HepG2 (cell line): ENCODE measurements around the gene TGM2. TPM values are rescaled to one million over a fixed set of nuclear protein-coding genes. Genes with fewer than 3 reads are reported as not detected.

Experiments used
- CEBPB ChIP-seq: IDR thresholded peaks from 2 replicates; pipeline ENCODE4 v1.6.1; 2011; ENCODE audit warnings: low read depth, low read length, improper control_type of control experiment, borderline replicate concordance
- FOXA1 ChIP-seq, 2 experiments: fragments of 450-650 bp in 1 of 2; sonication (generic) in 1 of 2; formaldehyde crosslinking in 1 of 2; IDR thresholded peaks; 2 replicates each; pipeline versions ENCODE4 v1.4.0 to v1.6.1; 2016 to 2020; ENCODE audit warnings: missing genetic modification reagents in 1 of 2
- FUBP1 ChIP-seq: sonication (generic); formaldehyde crosslinking; IDR thresholded peaks from 2 replicates; pipeline ENCODE4 v1.5.1; 2020; ENCODE audit warnings: missing genetic modification reagents, mild to moderate bottlenecking, borderline replicate concordance
- HES4 ChIP-seq: sonication (generic); formaldehyde crosslinking; IDR thresholded peaks from 2 replicates; pipeline ENCODE4 v1.9.0; 2021; ENCODE audit warnings: mild to moderate bottlenecking, missing genetic modification reagents, borderline replicate concordance
- JDP2 ChIP-seq: sonication (generic); formaldehyde crosslinking; IDR thresholded peaks from 2 replicates; pipeline ENCODE4 v1.8.1; 2022; ENCODE audit warnings: missing genetic modification reagents, borderline replicate concordance
- KDM4B ChIP-seq: sonication (generic); formaldehyde crosslinking; IDR thresholded peaks from 2 replicates; pipeline ENCODE4 v1.4.0; 2020; ENCODE audit warnings: missing genetic modification reagents
- MTERF4 ChIP-seq: sonication (generic); formaldehyde crosslinking; IDR thresholded peaks from 2 replicates; pipeline ENCODE4 v1.8.0; 2023; ENCODE audit warnings: mild to moderate bottlenecking, missing genetic modification reagents
- MZF1 ChIP-seq: sonication (generic); formaldehyde crosslinking; IDR thresholded peaks from 2 replicates; pipeline ENCODE4 v1.8.1; 2023; ENCODE audit warnings: mild to moderate bottlenecking, missing genetic modification reagents, borderline replicate concordance
- NR2C2 ChIP-seq: sonication (generic); formaldehyde crosslinking; IDR thresholded peaks from 2 replicates; pipeline ENCODE4 v1.4.0; 2020; ENCODE audit warnings: missing genetic modification reagents, mild to moderate bottlenecking, moderate library complexity, borderline replicate concordance
- PHB2 ChIP-seq: fragments of 450-650 bp; IDR thresholded peaks from 2 replicates; pipeline ENCODE4 v1.6.1; 2018; ENCODE audit not compliant: partially characterized antibody
- RARA ChIP-seq: IDR thresholded peaks from 2 replicates; pipeline ENCODE4 v1.6.1; 2016; ENCODE audit warnings: missing genetic modification reagents, missing compliant biosample characterization
- RFXAP ChIP-seq: sonication (generic); formaldehyde crosslinking; IDR thresholded peaks from 2 replicates; pipeline ENCODE4 v1.4.0; 2020; ENCODE audit warnings: missing genetic modification reagents, borderline replicate concordance
- TOE1 ChIP-seq: sonication (generic); formaldehyde crosslinking; IDR thresholded peaks from 2 replicates; pipeline ENCODE4 v1.4.0; 2020; ENCODE audit warnings: mild to moderate bottlenecking, missing genetic modification reagents
- YEATS2 ChIP-seq: sonication (generic); formaldehyde crosslinking; IDR thresholded peaks from 2 replicates; pipeline ENCODE4 v1.4.0; 2020; ENCODE audit warnings: missing genetic modification reagents, borderline replicate concordance
- ZFP36L1 ChIP-seq: sonication (generic); formaldehyde crosslinking; IDR thresholded peaks from 2 replicates; pipeline ENCODE4 v1.8.0; 2022; ENCODE audit warnings: mild to moderate bottlenecking, missing genetic modification reagents, moderate library complexity
- ZKSCAN1 ChIP-seq: fragments of 150-350 bp; IDR thresholded peaks from 2 replicates; pipeline ENCODE4 v1.6.1; 2014; ENCODE audit warnings: low read length
- ZMYM4 ChIP-seq: sonication (generic); formaldehyde crosslinking; IDR thresholded peaks from 2 replicates; pipeline ENCODE4 v1.8.1; 2023; ENCODE audit warnings: mild to moderate bottlenecking, missing genetic modification reagents
- ZNF234 ChIP-seq: sonication (generic); formaldehyde crosslinking; conservative IDR thresholded peaks from 2 replicates; pipeline ENCODE4 v1.5.1; 2020; ENCODE audit warnings: mild to moderate bottlenecking, missing genetic modification reagents
- ZNF558 ChIP-seq: sonication (generic); formaldehyde crosslinking; IDR thresholded peaks from 2 replicates; pipeline ENCODE4 v1.9.0; 2022; ENCODE audit warnings: mild to moderate bottlenecking, missing genetic modification reagents, borderline replicate concordance
- ZNF562 ChIP-seq: sonication (generic); formaldehyde crosslinking; IDR thresholded peaks from 2 replicates; pipeline ENCODE4 v1.8.0; 2022; ENCODE audit warnings: missing genetic modification reagents, borderline replicate concordance
- ZNF607 ChIP-seq: sonication (generic); formaldehyde crosslinking; IDR thresholded peaks from 2 replicates; pipeline ENCODE4 v1.5.1; 2020; ENCODE audit warnings: missing genetic modification reagents, mild to moderate bottlenecking, borderline replicate concordance
- ZNF709 ChIP-seq: sonication (generic); formaldehyde crosslinking; IDR thresholded peaks from 2 replicates; pipeline ENCODE4 v1.5.0; 2020; ENCODE audit warnings: mild to moderate bottlenecking, missing genetic modification reagents
- ZNF777 ChIP-seq: sonication (generic); formaldehyde crosslinking; IDR thresholded peaks from 2 replicates; pipeline ENCODE4 v1.4.0; 2020; ENCODE audit warnings: missing genetic modification reagents
- ZNF790 ChIP-seq: sonication (generic); formaldehyde crosslinking; IDR thresholded peaks from 2 replicates; pipeline ENCODE4 v1.8.0; 2022; ENCODE audit warnings: missing genetic modification reagents, mild to moderate bottlenecking, borderline replicate concordance
- polyA plus RNA-seq, 8 experiments: library from polyadenylated mRNA; depleted of rRNA in 3 of 8; stranded (reverse) in 7 of 8; unstranded in 1 of 8; fragments of >200 nt; fragmentation: Illumina TruSeq in 4 of 8; extraction: Trizol in 4 of 8; gene quantifications; 2 replicates each; pipeline versions ENCODE4 v1.2.1 to v1.2.3, GENCODE V29; 2011 to 2016; ENCODE audit warnings: low read depth in 4 of 8, missing spikeins in 1 of 8, mixed read lengths in 1 of 8; ENCODE audit not compliant: insufficient read depth in 1 of 8
- total RNA-seq, 5 experiments: library from RNA; depleted of rRNA; stranded (reverse); fragments of >200 nt; fragmentation: Illumina TruSeq; extraction: Trizol; gene quantifications; 2 replicates each; pipeline ENCODE4 v1.2.3, GENCODE V29; 2016; ENCODE audit warnings: low read depth in 1 of 5
- TF ChIP-seq, protein P1 (sequence below): sonication (generic); formaldehyde crosslinking; IDR thresholded peaks from 2 replicates; pipeline ENCODE4 v1.4.0; 2020; ENCODE audit warnings: missing genetic modification reagents
- TF ChIP-seq, protein P2 (sequence below): sonication (generic); formaldehyde crosslinking; IDR thresholded peaks from 2 replicates; pipeline ENCODE4 v1.8.1; 2023; ENCODE audit warnings: missing genetic modification reagents, mild to moderate bottlenecking, borderline replicate concordance

Gene TGM2
- total and polyA plus RNA-seq, 2 of the 13 experiments (the other 11 are each of a cell fraction or from before 2014, with no cell fraction given), result 4.2 to 46.4 TPM

DNA sequence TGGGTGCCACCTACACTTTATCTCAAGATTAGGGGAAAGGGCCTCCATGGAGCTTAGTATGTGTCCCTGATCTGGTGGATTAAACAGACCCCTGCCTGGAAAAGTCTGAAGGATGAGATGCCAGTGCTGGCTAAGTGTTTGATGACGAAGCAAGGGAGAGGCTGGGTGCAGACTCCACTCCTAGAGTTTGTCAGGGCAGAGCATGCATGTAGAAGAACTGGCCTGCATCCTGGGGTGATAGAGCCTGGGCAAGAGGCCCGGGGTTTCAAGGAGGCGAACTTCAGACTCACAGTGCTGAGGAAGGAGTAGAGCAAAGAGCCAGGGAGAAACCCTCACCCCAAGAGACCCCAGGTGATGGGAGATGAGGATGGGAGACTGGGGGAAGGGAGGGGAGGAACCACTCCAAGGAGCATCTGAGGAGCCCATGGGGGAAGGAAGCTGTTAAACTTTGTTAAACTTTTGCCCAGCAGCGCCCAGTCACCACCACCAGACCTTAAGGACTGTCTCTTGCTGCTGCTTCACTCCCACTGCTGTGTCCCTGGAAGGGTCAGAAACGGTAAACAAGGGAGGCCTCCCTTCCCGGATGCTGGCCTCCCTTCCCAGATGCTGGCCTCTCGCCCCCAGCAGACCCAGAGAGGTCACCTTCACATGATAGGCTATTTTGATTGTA lies 69.9 kb downstream of the TGM2 start (continued):
- TF ChIP-seq ZMYM4 (CRISPR knock-in tag) (peak; percentile 40; the same call in 1 of the 2 replicates), ZFP36L1 (CRISPR knock-in tag) (0 out of 2 replicates have a peak, but pooled peaks have one; percentile 35), NR2C2 (CRISPR knock-in tag) (no peak), RARA (CRISPR knock-in tag) (peak; percentile 76), MZF1 (CRISPR knock-in tag) (no peak), TOE1 (CRISPR knock-in tag) (no peak), MTERF4 (CRISPR knock-in tag) (no peak), ZNF777 (no peak), ZKSCAN1 (no peak), KDM4B (no peak), PHB2 (no peak), ZNF562 (CRISPR knock-in tag) (no peak), ZNF790 (CRISPR knock-in tag) (no peak), CEBPB (no peak), RFXAP (CRISPR knock-in tag) (no peak), ZNF607 (CRISPR knock-in tag) (no peak), ZNF558 (CRISPR knock-in tag) (no peak), ZNF709 (no peak), FUBP1 (no peak), YEATS2 (CRISPR knock-in tag) (0 out of 2 replicates have a peak, but pooled peaks have one; percentile 14), ZNF234 (CRISPR knock-in tag) (no peak), FOXA1 (IDR thresholded peaks at IDR 0.05) (no peak), FOXA1 (CRISPR knock-in tag; IDR thresholded peaks at IDR 0.05) (peak; percentile 72), JDP2 (CRISPR knock-in tag) (no peak), HES4 (CRISPR knock-in tag) (no peak)
- TF ChIP-seq, protein P1, sequence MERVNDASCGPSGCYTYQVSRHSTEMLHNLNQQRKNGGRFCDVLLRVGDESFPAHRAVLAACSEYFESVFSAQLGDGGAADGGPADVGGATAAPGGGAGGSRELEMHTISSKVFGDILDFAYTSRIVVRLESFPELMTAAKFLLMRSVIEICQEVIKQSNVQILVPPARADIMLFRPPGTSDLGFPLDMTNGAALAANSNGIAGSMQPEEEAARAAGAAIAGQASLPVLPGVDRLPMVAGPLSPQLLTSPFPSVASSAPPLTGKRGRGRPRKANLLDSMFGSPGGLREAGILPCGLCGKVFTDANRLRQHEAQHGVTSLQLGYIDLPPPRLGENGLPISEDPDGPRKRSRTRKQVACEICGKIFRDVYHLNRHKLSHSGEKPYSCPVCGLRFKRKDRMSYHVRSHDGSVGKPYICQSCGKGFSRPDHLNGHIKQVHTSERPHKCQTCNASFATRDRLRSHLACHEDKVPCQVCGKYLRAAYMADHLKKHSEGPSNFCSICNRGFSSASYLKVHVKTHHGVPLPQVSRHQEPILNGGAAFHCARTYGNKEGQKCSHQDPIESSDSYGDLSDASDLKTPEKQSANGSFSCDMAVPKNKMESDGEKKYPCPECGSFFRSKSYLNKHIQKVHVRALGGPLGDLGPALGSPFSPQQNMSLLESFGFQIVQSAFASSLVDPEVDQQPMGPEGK (CRISPR knock-in tag), result peak; percentile 30; the same call in 1 of the 2 replicates
- TF ChIP-seq, protein P2, sequence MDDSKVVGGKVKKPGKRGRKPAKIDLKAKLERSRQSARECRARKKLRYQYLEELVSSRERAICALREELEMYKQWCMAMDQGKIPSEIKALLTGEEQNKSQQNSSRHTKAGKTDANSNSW, result no peak
